Measurements from ENCODE around the gene LAS1L. TPM values are rescaled to one million over a fixed set of nuclear protein-coding genes. Genes with fewer than 3 reads are reported as not detected.

LAS1L gene
- total and polyA plus RNA-seq, 5 donors from 2014 or later, result 29.6 to 39.1 (median 34.7) TPM

DNA sequence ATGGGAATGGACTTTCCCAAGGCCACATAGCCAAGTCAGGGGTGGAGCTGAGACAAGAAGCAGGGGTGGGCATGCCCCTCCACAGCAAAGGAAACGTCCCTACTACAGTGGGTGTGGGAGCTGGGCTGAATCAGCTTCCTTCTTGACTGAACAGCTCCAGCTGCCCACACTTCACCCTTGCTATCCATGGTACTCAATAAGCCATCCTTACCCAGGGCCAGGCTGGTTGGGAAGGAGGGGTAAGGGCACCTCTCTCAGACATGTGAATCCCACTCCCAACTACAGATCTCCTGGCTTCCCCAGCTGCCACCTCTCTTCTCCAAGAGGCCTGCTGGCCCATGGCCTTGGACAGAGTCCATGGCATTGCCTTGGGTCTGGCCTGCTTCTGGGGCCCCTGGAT, 21.0 kb downstream of the LAS1L start:
- ATAC-seq (ENCODE audit: low read depth in 2 of 2) (no peak), DNase-seq (no peak)
- Histone ChIP-seq H3K27ac (ENCODE audit: insufficient read depth, low read length, poor library complexity, severe bottlenecking) (no peak overlapping the region), H3K27me3 (ENCODE audit: control insufficient read depth, insufficient read depth, low read length) (no peaks in the 10 kb centered on the region), H3K36me3 (ENCODE audit: control insufficient read depth, insufficient read depth, low read length) (peaks cover 21% of the 10 kb centered on the region), H3K9me3 (ENCODE audit: control insufficient read depth in 2 of 2, low read length in 2 of 2) (no peaks in the 10 kb centered on the region), H3K4me1 (ENCODE audit: control insufficient read depth, insufficient read depth, low read length, poor library complexity, severe bottlenecking) (no peaks in the 10 kb centered on the region), H3K4me3 (ENCODE audit: low read depth, low read length) (no peak overlapping the region)
- no peaks in the 10 kb centered on the region for H3K36me3 Mint-ChIP-seq
- no peaks in the 10 kb centered on the region for H3K27me3 Mint-ChIP-seq
- H3K4me3 Mint-ChIP-seq, result no peak overlapping the region
- H3K4me1 Mint-ChIP-seq, result no peaks in the 10 kb centered on the region
- no peaks in the 10 kb centered on the region for H3K9me3 Mint-ChIP-seq
- no peak overlapping the region for H3K27ac Mint-ChIP-seq

DNA sequence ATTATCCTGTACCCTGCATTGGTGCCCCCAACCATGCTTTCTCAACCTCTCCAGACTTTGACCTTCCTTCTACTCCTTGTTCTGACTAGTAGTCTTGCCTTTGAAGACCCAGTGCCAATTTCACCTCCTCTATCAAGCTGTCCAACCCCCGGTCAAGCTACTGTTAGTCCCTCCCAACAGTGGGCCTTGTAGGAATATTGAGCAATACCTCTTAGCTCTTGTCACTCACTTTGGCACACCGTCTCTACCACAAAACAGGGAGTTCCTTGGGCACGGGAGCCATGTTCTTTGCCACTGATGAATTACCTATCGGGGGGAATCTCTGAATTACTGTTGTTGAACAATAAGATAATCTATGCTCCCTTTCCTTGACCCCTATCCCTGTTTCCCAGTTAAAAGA, 25.2 kb downstream of the LAS1L start:
- no peak for DNase-seq
- peaks cover 9% of the 10 kb centered on the region for H3K36me3 ChIP-seq (ENCODE audit: control insufficient read depth, insufficient read depth, low read length)
- H3K27me3 ChIP-seq (ENCODE audit: control insufficient read depth, insufficient read depth, low read length), result no peaks in the 10 kb centered on the region
- H3K36me3 Mint-ChIP-seq, result peaks cover 9% of the 10 kb centered on the region
- ATAC-seq (ENCODE audit: low read depth in 2 of 2), result no peak
- H3K27me3 Mint-ChIP-seq, result no peaks in the 10 kb centered on the region
- no peak overlapping the region for H3K27ac ChIP-seq (ENCODE audit: insufficient read depth, low read length, poor library complexity, severe bottlenecking)
- H3K9me3 Mint-ChIP-seq, result peaks cover 0 to 1% (median 0%) of the 10 kb centered on the region in 7 donors
- H3K4me3 Mint-ChIP-seq, result no peak overlapping the region
- H3K4me1 Mint-ChIP-seq, result no peaks in the 10 kb centered on the region
- no peak overlapping the region for H3K4me3 ChIP-seq (ENCODE audit: low read depth, low read length)
- peak overlapping the region; percentile 1 to 66 (median 56) for H3K27ac Mint-ChIP-seq
- H3K4me1 ChIP-seq (ENCODE audit: control insufficient read depth, insufficient read depth, low read length, poor library complexity, severe bottlenecking), result no peaks in the 10 kb centered on the region
- no peaks in the 10 kb centered on the region for H3K9me3 ChIP-seq (ENCODE audit: control insufficient read depth in 2 of 2, low read length in 2 of 2)

DNA sequence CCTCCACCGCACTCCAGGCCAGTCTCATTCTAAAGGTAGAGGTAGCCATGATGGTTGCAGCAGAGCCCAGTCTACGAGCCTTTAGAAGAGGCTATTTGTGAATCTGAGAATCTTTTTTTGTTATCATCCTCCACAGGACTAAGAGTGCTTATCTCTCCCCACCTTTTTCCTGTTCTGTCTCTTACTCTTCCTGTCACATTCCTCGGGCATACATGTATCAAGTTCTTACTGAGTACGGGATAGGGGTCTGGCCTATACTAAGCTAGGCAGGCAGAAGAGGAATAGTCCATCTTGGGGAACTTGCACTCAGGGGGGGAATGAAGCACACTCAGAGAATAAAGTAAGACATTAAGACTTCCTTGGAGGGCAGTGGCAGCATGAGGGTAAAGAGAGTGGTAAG, 25.7 kb downstream of the LAS1L start:
- H3K9me3 ChIP-seq (ENCODE audit: control insufficient read depth in 2 of 2, low read length in 2 of 2), result no peaks in the 10 kb centered on the region
- H3K27me3 ChIP-seq (ENCODE audit: control insufficient read depth, insufficient read depth, low read length), result no peaks in the 10 kb centered on the region
- H3K27ac ChIP-seq (ENCODE audit: insufficient read depth, low read length, poor library complexity, severe bottlenecking), result no peak overlapping the region
- DNase-seq (no peak), ATAC-seq (ENCODE audit: low read depth in 2 of 2) (no peak)
- H3K9me3 Mint-ChIP-seq, result peaks cover 0 to 1% (median 0%) of the 10 kb centered on the region in 7 donors
- peaks cover 9% of the 10 kb centered on the region for H3K36me3 ChIP-seq (ENCODE audit: control insufficient read depth, insufficient read depth, low read length)
- no peaks in the 10 kb centered on the region for H3K27me3 Mint-ChIP-seq
- no peak overlapping the region for H3K4me3 ChIP-seq (ENCODE audit: low read depth, low read length)
- peaks cover 9% of the 10 kb centered on the region for H3K36me3 Mint-ChIP-seq
- no peaks in the 10 kb centered on the region for H3K4me1 ChIP-seq (ENCODE audit: control insufficient read depth, insufficient read depth, low read length, poor library complexity, severe bottlenecking)
- no peak overlapping the region for H3K4me3 Mint-ChIP-seq
- no peaks in the 10 kb centered on the region for H3K4me1 Mint-ChIP-seq
- H3K27ac Mint-ChIP-seq, result peak overlapping the region in 1 of 3 donors; percentile 66

DNA sequence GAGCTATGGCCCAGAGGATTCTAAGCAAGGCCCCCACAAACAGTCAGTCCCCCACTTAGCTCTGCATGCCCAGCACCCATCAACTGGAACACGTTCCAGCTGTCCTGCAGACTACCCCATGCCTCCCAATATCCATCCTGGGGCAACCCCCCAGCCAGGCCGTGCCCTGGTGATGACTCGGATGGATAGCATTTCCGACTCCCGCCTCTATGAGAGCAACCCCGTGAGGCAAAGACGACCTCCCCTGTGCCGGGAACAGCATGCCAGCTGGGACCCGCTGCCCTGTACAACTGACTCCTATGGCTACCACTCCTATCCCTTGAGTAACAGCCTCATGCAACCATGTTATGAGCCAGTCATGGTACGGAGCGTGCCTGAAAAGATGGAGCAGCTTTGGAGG, 32.0 kb downstream of the LAS1L start:
- Mint-ChIP-seq H3K9me3 (peaks cover 0 to 1% (median 0%) of the 10 kb centered on the region in 7 donors), H3K4me1 (no peaks in the 10 kb centered on the region), H3K36me3 (peaks cover 9% of the 10 kb centered on the region), H3K27ac (no peak overlapping the region), H3K4me3 (no peak overlapping the region), H3K27me3 (no peaks in the 10 kb centered on the region)
- no peak overlapping the region for H3K27ac ChIP-seq (ENCODE audit: insufficient read depth, low read length, poor library complexity, severe bottlenecking)
- no peak for DNase-seq
- no peaks in the 10 kb centered on the region for H3K36me3 ChIP-seq (ENCODE audit: control insufficient read depth, insufficient read depth, low read length)
- H3K4me1 ChIP-seq (ENCODE audit: control insufficient read depth, insufficient read depth, low read length, poor library complexity, severe bottlenecking), result no peaks in the 10 kb centered on the region
- no peaks in the 10 kb centered on the region for H3K27me3 ChIP-seq (ENCODE audit: control insufficient read depth, insufficient read depth, low read length)
- H3K9me3 ChIP-seq (ENCODE audit: control insufficient read depth in 2 of 2, low read length in 2 of 2), result no peaks in the 10 kb centered on the region
- ATAC-seq (ENCODE audit: low read depth in 2 of 2), result no peak
- no peak overlapping the region for H3K4me3 ChIP-seq (ENCODE audit: low read depth, low read length)

DNA sequence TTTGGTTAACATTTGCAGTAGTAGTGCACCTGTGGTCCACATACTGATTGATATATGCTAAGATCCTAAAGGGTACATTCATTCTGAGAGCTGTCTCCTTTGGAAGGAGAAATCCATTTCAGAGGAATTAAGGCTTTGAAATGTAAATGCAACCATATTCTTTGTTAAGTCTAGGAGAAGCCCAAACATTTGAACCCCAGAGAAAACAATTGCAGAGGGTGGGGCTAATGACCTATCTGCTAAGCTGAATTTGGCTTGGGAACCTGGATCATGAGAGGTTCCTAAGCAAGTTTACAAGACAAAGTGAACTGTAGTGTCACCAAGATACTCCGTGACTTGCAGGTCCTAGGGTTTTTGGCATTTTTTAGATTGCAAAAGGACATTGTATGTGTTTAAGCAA, 41.2 kb downstream of the LAS1L start:
- ATAC-seq (ENCODE audit: low read depth in 2 of 2), result no peak
- H3K27me3 Mint-ChIP-seq, result no peaks in the 10 kb centered on the region
- no peaks in the 10 kb centered on the region for H3K4me1 Mint-ChIP-seq
- no peaks in the 10 kb centered on the region for H3K4me1 ChIP-seq (ENCODE audit: control insufficient read depth, insufficient read depth, low read length, poor library complexity, severe bottlenecking)
- H3K4me3 ChIP-seq (ENCODE audit: low read depth, low read length), result no peak overlapping the region
- no peak for DNase-seq
- H3K36me3 ChIP-seq (ENCODE audit: control insufficient read depth, insufficient read depth, low read length), result no peaks in the 10 kb centered on the region
- no peaks in the 10 kb centered on the region for H3K36me3 Mint-ChIP-seq
- H3K27ac Mint-ChIP-seq, result no peak overlapping the region
- H3K27ac ChIP-seq (ENCODE audit: insufficient read depth, low read length, poor library complexity, severe bottlenecking), result no peak overlapping the region
- H3K4me3 Mint-ChIP-seq, result no peak overlapping the region
- no peaks in the 10 kb centered on the region for H3K9me3 ChIP-seq (ENCODE audit: control insufficient read depth in 2 of 2, low read length in 2 of 2)
- H3K27me3 ChIP-seq (ENCODE audit: control insufficient read depth, insufficient read depth, low read length), result no peaks in the 10 kb centered on the region
- no peaks in the 10 kb centered on the region for H3K9me3 Mint-ChIP-seq

DNA sequence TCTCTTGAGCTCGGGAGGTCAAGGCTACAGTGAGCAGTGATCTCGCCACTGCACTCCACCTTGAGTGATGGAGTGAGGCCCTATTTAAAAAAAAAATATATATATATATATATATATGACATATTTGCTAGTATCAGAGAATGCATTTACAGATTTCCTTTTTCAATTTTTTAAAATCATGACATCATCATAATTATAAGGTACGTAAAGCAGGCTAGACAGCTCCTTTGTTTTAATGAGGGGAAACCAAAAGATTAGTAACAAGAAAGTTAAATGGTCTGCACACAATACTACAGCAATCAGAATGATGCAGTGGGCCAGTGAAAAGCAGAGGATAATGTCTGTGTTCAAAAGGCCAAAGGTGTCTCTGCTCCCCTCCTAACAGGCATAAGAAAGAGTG, 43.0 kb downstream of the LAS1L start:
- no peak overlapping the region for H3K4me3 Mint-ChIP-seq
- no peaks in the 10 kb centered on the region for H3K36me3 ChIP-seq (ENCODE audit: control insufficient read depth, insufficient read depth, low read length)
- ATAC-seq (ENCODE audit: low read depth in 2 of 2), result no peak
- H3K27me3 ChIP-seq (ENCODE audit: control insufficient read depth, insufficient read depth, low read length), result no peaks in the 10 kb centered on the region
- no peak for DNase-seq
- H3K9me3 ChIP-seq (ENCODE audit: control insufficient read depth in 2 of 2, low read length in 2 of 2), result no peaks in the 10 kb centered on the region
- no peaks in the 10 kb centered on the region for H3K9me3 Mint-ChIP-seq
- no peak overlapping the region for H3K27ac Mint-ChIP-seq
- H3K27me3 Mint-ChIP-seq, result no peaks in the 10 kb centered on the region
- no peaks in the 10 kb centered on the region for H3K4me1 ChIP-seq (ENCODE audit: control insufficient read depth, insufficient read depth, low read length, poor library complexity, severe bottlenecking)
- H3K27ac ChIP-seq (ENCODE audit: insufficient read depth, low read length, poor library complexity, severe bottlenecking), result no peak overlapping the region
- H3K36me3 Mint-ChIP-seq, result no peaks in the 10 kb centered on the region
- H3K4me1 Mint-ChIP-seq, result no peaks in the 10 kb centered on the region
- no peak overlapping the region for H3K4me3 ChIP-seq (ENCODE audit: low read depth, low read length)

DNA sequence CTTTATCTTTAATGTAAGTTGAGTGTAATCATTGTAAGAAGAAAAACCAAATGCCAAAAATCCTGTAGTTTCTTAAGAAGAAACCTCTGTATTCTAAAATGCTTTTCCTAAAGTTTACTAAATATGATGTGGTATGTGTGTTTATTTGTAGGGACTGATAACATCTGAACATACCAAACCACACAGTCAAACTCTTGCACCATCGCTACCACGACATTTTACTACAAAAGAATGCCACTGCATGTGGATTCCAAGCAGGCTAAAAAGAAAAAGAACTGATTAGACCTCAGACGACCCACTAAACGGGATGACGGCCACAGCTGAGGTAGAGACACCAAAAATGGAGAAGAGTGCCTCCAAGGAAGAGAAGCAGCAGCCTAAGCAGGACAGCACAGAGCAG, 46.1 kb downstream of the LAS1L start:
- H3K4me1 ChIP-seq (ENCODE audit: control insufficient read depth, insufficient read depth, low read length, poor library complexity, severe bottlenecking), result no peaks in the 10 kb centered on the region
- no peak for ATAC-seq (ENCODE audit: low read depth in 2 of 2)
- Mint-ChIP-seq H3K27ac (no peak overlapping the region), H3K4me3 (no peak overlapping the region), H3K4me1 (no peaks in the 10 kb centered on the region), H3K9me3 (no peaks in the 10 kb centered on the region), H3K36me3 (no peaks in the 10 kb centered on the region), H3K27me3 (no peaks in the 10 kb centered on the region)
- H3K9me3 ChIP-seq (ENCODE audit: control insufficient read depth in 2 of 2, low read length in 2 of 2), result no peaks in the 10 kb centered on the region
- H3K27ac ChIP-seq (ENCODE audit: insufficient read depth, low read length, poor library complexity, severe bottlenecking), result no peak overlapping the region
- H3K4me3 ChIP-seq (ENCODE audit: low read depth, low read length), result no peak overlapping the region
- H3K27me3 ChIP-seq (ENCODE audit: control insufficient read depth, insufficient read depth, low read length), result no peaks in the 10 kb centered on the region
- no peaks in the 10 kb centered on the region for H3K36me3 ChIP-seq (ENCODE audit: control insufficient read depth, insufficient read depth, low read length)
- DNase-seq, result no peak

DNA sequence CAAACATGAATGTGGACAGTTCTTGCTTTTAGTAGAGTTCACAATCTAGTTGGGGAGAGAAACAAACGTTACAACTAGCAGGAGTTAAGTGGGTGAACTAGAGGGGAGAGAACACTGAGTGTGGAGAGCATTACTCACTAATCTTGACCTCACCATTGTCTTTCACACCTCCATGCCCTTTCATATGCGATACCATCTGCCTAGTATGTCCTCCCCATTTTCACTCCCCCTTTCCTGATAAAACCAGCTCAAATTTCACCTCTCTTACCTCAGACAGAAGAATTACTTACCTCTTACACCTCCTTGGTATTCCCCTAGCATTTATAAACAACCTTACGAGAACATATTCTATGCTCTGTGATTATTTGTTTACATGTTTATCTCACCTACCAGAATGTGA, 53.6 kb downstream of the LAS1L start:
- ATAC-seq (ENCODE audit: low read depth in 2 of 2) (no peak), DNase-seq (no peak)
- H3K4me1 ChIP-seq (ENCODE audit: control insufficient read depth, insufficient read depth, low read length, poor library complexity, severe bottlenecking), result no peaks in the 10 kb centered on the region
- Mint-ChIP-seq H3K9me3 (peaks cover 0 to 7% (median 1%) of the 10 kb centered on the region in 7 donors), H3K27ac (no peak overlapping the region), H3K4me1 (no peaks in the 10 kb centered on the region), H3K36me3 (no peaks in the 10 kb centered on the region), H3K27me3 (no peaks in the 10 kb centered on the region), H3K4me3 (no peak overlapping the region)
- H3K4me3 ChIP-seq (ENCODE audit: low read depth, low read length), result no peak overlapping the region
- no peaks in the 10 kb centered on the region for H3K36me3 ChIP-seq (ENCODE audit: control insufficient read depth, insufficient read depth, low read length)
- no peak overlapping the region for H3K27ac ChIP-seq (ENCODE audit: insufficient read depth, low read length, poor library complexity, severe bottlenecking)
- H3K9me3 ChIP-seq (ENCODE audit: control insufficient read depth in 2 of 2, low read length in 2 of 2), result no peaks in the 10 kb centered on the region
- H3K27me3 ChIP-seq (ENCODE audit: control insufficient read depth, insufficient read depth, low read length), result no peaks in the 10 kb centered on the region
